ENCODE results near the gene GPC6.

The GPC6 gene

GRCh38 chr13:94210816-94211215, 984.2 kb downstream of the GPC6 start:
- peak; percentile 4 for DNase-seq (ENCODE audit: low read depth)

GRCh38 chr13:94212196-94212595, 985.6 kb downstream of the GPC6 start:
- DNase-seq (ENCODE audit: low read depth), result no peak

- no peak for DNase-seq (ENCODE audit: low read depth)
Measured at GRCh38 chr13:94214121-94214520, 987.5 kb downstream of the GPC6 start.

GRCh38 chr13:94214975-94215374, 988.4 kb downstream of the GPC6 start:
- DNase-seq (ENCODE audit: low read depth), result no peak

- DNase-seq (ENCODE audit: low read depth), result no peak
Measured at GRCh38 chr13:94216476-94216875, 989.9 kb downstream of the GPC6 start.

- no peak for DNase-seq (ENCODE audit: low read depth)
Measured at GRCh38 chr13:94217370-94217769, 990.8 kb downstream of the GPC6 start.

GRCh38 chr13:94218537-94218936, 991.9 kb downstream of the GPC6 start:
- no peak for DNase-seq (ENCODE audit: low read depth)

GRCh38 chr13:94218951-94219350, 992.3 kb downstream of the GPC6 start:
- DNase-seq (ENCODE audit: low read depth), result no peak

- no peak for DNase-seq (ENCODE audit: low read depth)
Measured at GRCh38 chr13:94224670-94225069, 998.1 kb downstream of the GPC6 start.

- no peak for DNase-seq (ENCODE audit: low read depth)
Measured at GRCh38 chr13:94227255-94227879, 1000.8 kb downstream of the GPC6 start.

GRCh38 chr13:94228763-94229162, 1002.2 kb downstream of the GPC6 start:
- no peak for DNase-seq (ENCODE audit: low read depth)

- no peak for DNase-seq (ENCODE audit: low read depth)
Measured at GRCh38 chr13:94232161-94232950, 1005.7 kb downstream of the GPC6 start.

GRCh38 chr13:94232956-94233355, 1006.3 kb downstream of the GPC6 start:
- no peak for DNase-seq (ENCODE audit: low read depth)

GRCh38 chr13:94233401-94233800, 1006.8 kb downstream of the GPC6 start:
- DNase-seq (ENCODE audit: low read depth), result no peak

- no peak for DNase-seq (ENCODE audit: low read depth)
Measured at GRCh38 chr13:94233837-94234236, 1007.2 kb downstream of the GPC6 start.

GRCh38 chr13:94234738-94235137, 1008.1 kb downstream of the GPC6 start:
- no peak for DNase-seq (ENCODE audit: low read depth)

- no peak for DNase-seq (ENCODE audit: low read depth)
Measured at GRCh38 chr13:94236132-94236531, 1009.5 kb downstream of the GPC6 start.

GRCh38 chr13:94236872-94237271, 1010.3 kb downstream of the GPC6 start:
- DNase-seq (ENCODE audit: low read depth), result no peak

- DNase-seq (ENCODE audit: low read depth), result peak; percentile 16
Measured at GRCh38 chr13:94239135-94239534, 1012.5 kb downstream of the GPC6 start.

GRCh38 chr13:94242554-94242953, 1015.9 kb downstream of the GPC6 start:
- DNase-seq (ENCODE audit: low read depth), result no peak

- DNase-seq (ENCODE audit: low read depth), result no peak
Measured at GRCh38 chr13:94243551-94243950, 1016.9 kb downstream of the GPC6 start.

- DNase-seq (ENCODE audit: low read depth), result no peak
Measured at GRCh38 chr13:94246495-94246894, 1019.9 kb downstream of the GPC6 start.

- DNase-seq (ENCODE audit: low read depth), result no peak
Measured at GRCh38 chr13:94247890-94248289, 1021.3 kb downstream of the GPC6 start.
